Transverse colon (tissue), 4 donors: ENCODE results near the gene WWOX. TPM values are rescaled to one million over a fixed set of nuclear protein-coding genes. Genes with fewer than 3 reads are reported as not detected.

Source experiments
- DNase-seq: peaks from one replicate; pipeline ENCODE4 v3.0.0-alpha.2; 2019
- H3K27ac ChIP-seq, 4 donors: fragments of 200-600 bp; sonication (generic); 2 replicates each; pipeline ENCODE4 v1.5.1; 2016 to 2018; ENCODE audit warnings: inconsistent platforms in 4 of 4
- H3K27me3 ChIP-seq: fragments of 200-600 bp; sonication (generic); 2 replicates; pipeline ENCODE4 v1.5.1; 2017; ENCODE audit warnings: inconsistent platforms
- H3K36me3 ChIP-seq, 4 donors: fragments of 200-600 bp; sonication (generic); 2 replicates each; pipeline ENCODE4 v1.5.1; 2017 to 2019; ENCODE audit warnings: inconsistent platforms in 4 of 4
- H3K4me1 ChIP-seq, 4 donors: fragments of 200-600 bp; sonication (generic); 2 replicates each; pipeline ENCODE4 v1.5.1; 2017 to 2020; ENCODE audit warnings: inconsistent platforms in 4 of 4
- H3K4me3 ChIP-seq, 4 donors: fragments of 200-600 bp; sonication (generic); 1 replicate in 1 of 4; 2 replicates in 3 of 4; pipeline versions ENCODE4 v1.5.1 to v1.6.1; 2017 to 2019; ENCODE audit warnings: inconsistent platforms in 4 of 4
- H3K9me3 ChIP-seq, 2 donors: fragments of 200-600 bp; sonication (generic); 2 replicates each; pipeline ENCODE4 v1.5.1; 2017 to 2019; ENCODE audit warnings: inconsistent platforms in 2 of 2
- CTCF ChIP-seq, 5 experiments: fragments of 200-600 bp in 3 of 5; fragments of 450-650 bp in 2 of 5; sonication (generic) in 3 of 5; IDR thresholded peaks; 1 replicate in 2 of 5; 2 replicates in 3 of 5; pipeline ENCODE4 v1.5.1; 2016 to 2017; ENCODE audit warnings: antibody characterized with exemption in 5 of 5, inconsistent platforms in 3 of 5, mild to moderate bottlenecking in 2 of 5, moderate library complexity in 1 of 5
- EP300 ChIP-seq: sonication (generic); formaldehyde crosslinking; IDR thresholded peaks from one replicate; pipeline ENCODE4 v1.6.1; 2017; ENCODE audit warnings: antibody characterized with exemption, low read depth
- POLR2A ChIP-seq: fragments of 450-650 bp; IDR thresholded peaks from one replicate; pipeline ENCODE4 v1.6.1; 2016; ENCODE audit warnings: antibody characterized with exemption, mild to moderate bottlenecking, moderate library complexity
- POLR2AphosphoS5 ChIP-seq, 3 donors: sonication (generic); formaldehyde crosslinking; IDR thresholded peaks; one replicate each; pipeline ENCODE4 v1.6.1; 2016; ENCODE audit warnings: antibody characterized with exemption in 3 of 3
- WGBS, 2 donors: methylation state at CpG; one replicate each; pipeline ENCODE4 v1.1.5; 2018; ENCODE audit warnings: low coverage in 1 of 2; 5-methylcytosine and 5-hydroxymethylcytosine counted together
- in situ Hi-C, 4 donors: fragments of 200-750 bp; cut with MboI; loops; one replicate each; pipeline versions ENCODE4 v1.15.0 to v1.15.1; 2017; ENCODE audit warnings: low sequenced_read_pairs in 3 of 4, low pct_ligation_motif_present in 1 of 4, low pct_unique_long_range_greater_than_20kb in 1 of 4
- intact Hi-C: fragments of 100-400 bp; cut with DNase I; formaldehyde crosslinking; loops from one replicate; pipeline ENCODE4 v1.15.1; 2023; ENCODE audit warnings: low total_unique reads
- total RNA-seq, 4 donors: library from RNA; depleted of rRNA; stranded (reverse); fragments of >200 nt; gene quantifications; one replicate each; pipeline ENCODE4 v1.1.0, GENCODE V29; 2016

Gene WWOX
- total RNA-seq, 4 donors from 2014 or later: 11.2 to 53.8 (median 24.8) TPM

GRCh38 chr16:78791926-78792325 is 692.5 kb downstream of the WWOX start:
- WGBS, 2 donors: 94 to 100% methylated on average over 1 to 6 of the region's 7 CpGs
- Histone ChIP-seq H3K4me1 (no peaks in the 10 kb centered on the region), H3K27me3 (no peaks in the 10 kb centered on the region), H3K27ac (no peak overlapping the region), H3K9me3 (no peaks in the 10 kb centered on the region), H3K36me3 (no peaks in the 10 kb centered on the region), H3K4me3 (no peak overlapping the region)
- in situ Hi-C loops (loop anchor here in 1 of 4 donors (25.0 kb wide), 1 partner anchor 280 kb away; no protein-coding TSS in a partner anchor), intact Hi-C loops (no loop called here)
- TF ChIP-seq POLR2A: no peak
- no peak for TF ChIP-seq EP300
- TF ChIP-seq CTCF (IDR thresholded peaks at IDR 0.05): no peak
- TF ChIP-seq POLR2AphosphoS5 (IDR thresholded peaks at IDR 0.05): no peak
- DNase-seq: no peak

- Histone ChIP-seq H3K36me3 (no peaks in the 10 kb centered on the region), H3K4me3 (no peak overlapping the region), H3K9me3 (no peaks in the 10 kb centered on the region), H3K4me1 (no peaks in the 10 kb centered on the region), H3K27me3 (no peaks in the 10 kb centered on the region), H3K27ac (no peak overlapping the region)
- DNase-seq: no peak
- 91 to 95% methylated on average over 3 to 5 of the region's 5 CpGs for WGBS, 2 donors
- intact Hi-C loops (no loop called here), in situ Hi-C loops (loop anchor here in 1 of 4 donors (25.0 kb wide), 1 partner anchor 281 kb away; no protein-coding TSS in a partner anchor)
- TF ChIP-seq CTCF (IDR thresholded peaks at IDR 0.05) (no peak), POLR2A (no peak), EP300 (no peak), POLR2AphosphoS5 (IDR thresholded peaks at IDR 0.05) (no peak)
Measured at GRCh38 chr16:78792952-78793351, 693.5 kb downstream of the WWOX start.

- in situ Hi-C loops: loop anchor here in 1 of 4 donors (25.0 kb wide), 1 partner anchor 282 kb away; no protein-coding TSS in a partner anchor
- no peaks in the 10 kb centered on the region for H3K4me1 ChIP-seq
- WGBS, 2 donors: 86 to 88% methylated on average over 5 to 6 of the region's 6 CpGs
- H3K9me3 ChIP-seq: no peaks in the 10 kb centered on the region
- intact Hi-C loops: no loop called here
- TF ChIP-seq CTCF (IDR thresholded peaks at IDR 0.05) (no peak), POLR2A (no peak), EP300 (no peak)
- no peaks in the 10 kb centered on the region for H3K27me3 ChIP-seq
- no peak overlapping the region for H3K27ac ChIP-seq
- no peak overlapping the region for H3K4me3 ChIP-seq
- H3K36me3 ChIP-seq: no peaks in the 10 kb centered on the region
- DNase-seq: no peak
Measured at GRCh38 chr16:78794581-78795250, 695.3 kb downstream of the WWOX start.

- in situ Hi-C loops (loop anchor here in 1 of 4 donors (25.0 kb wide), 1 partner anchor 283 kb away; no protein-coding TSS in a partner anchor), intact Hi-C loops (no loop called here)
- no peaks in the 10 kb centered on the region for H3K36me3 ChIP-seq
- no peak for TF ChIP-seq POLR2AphosphoS5 (IDR thresholded peaks at IDR 0.05)
- no peak for TF ChIP-seq EP300
- no peak for TF ChIP-seq POLR2A
- no peak for TF ChIP-seq CTCF (IDR thresholded peaks at IDR 0.05)
- H3K27ac ChIP-seq: no peak overlapping the region
- no peak for DNase-seq
- no peaks in the 10 kb centered on the region for H3K9me3 ChIP-seq
- H3K4me1 ChIP-seq: no peaks in the 10 kb centered on the region
- no peaks in the 10 kb centered on the region for H3K27me3 ChIP-seq
- no peak overlapping the region for H3K4me3 ChIP-seq
- WGBS, 2 donors: 86 to 100% methylated on average over 1 of the region's 1 CpG
Measured at GRCh38 chr16:78795433-78795832, 696.0 kb downstream of the WWOX start.
